Lower lobe of right lung (tissue), 2 donors: ENCODE data around the gene PRKG1. TPM values are rescaled to one million over a fixed set of nuclear protein-coding genes. Genes with fewer than 3 reads are reported as not detected.

Experiments used
- ATAC-seq, 2 donors: fragments of 200-7000 bp; cut with Tn5 transposase; one replicate each; pipeline ENCODE4 v1.9.1; 2020 to 2022; ENCODE audit warnings: mild to moderate bottlenecking in 2 of 2, moderate library complexity in 2 of 2
- DNase-seq: peaks from one replicate; pipeline ENCODE4 v3.0.0-alpha.2; 2020
- H3K27ac ChIP-seq: fragments of 200-600 bp; one replicate; pipeline ENCODE4 v1.8.0; 2022
- H3K27me3 ChIP-seq: fragments of 200-600 bp; one replicate; pipeline ENCODE4 v1.8.0; 2022; ENCODE audit warnings: low read depth
- H3K36me3 ChIP-seq: fragments of 200-600 bp; one replicate; pipeline ENCODE4 v1.8.0; 2022; ENCODE audit warnings: mild to moderate bottlenecking
- H3K4me1 ChIP-seq: fragments of 200-600 bp; one replicate; pipeline ENCODE4 v1.8.0; 2022
- H3K4me3 ChIP-seq: fragments of 200-600 bp; one replicate; pipeline ENCODE4 v1.8.0; 2022; ENCODE audit warnings: mild to moderate bottlenecking
- H3K9me3 ChIP-seq: fragments of 200-600 bp; one replicate; pipeline ENCODE4 v1.8.0; 2022
- CTCF ChIP-seq: fragments of 200-600 bp; IDR thresholded peaks from one replicate; pipeline ENCODE4 v1.8.0; 2022; ENCODE audit warnings: antibody characterized with exemption, mild to moderate bottlenecking
- intact Hi-C: fragments of 100-400 bp; cut with DNase I; formaldehyde crosslinking; loops from one replicate; pipeline ENCODE4 v1.11.0; 2022
- total RNA-seq: library from RNA; stranded (reverse); fragmentation: NEBNext Ultra II Directional; extraction: Animal tissue kit (Norgen Biotek cat#: 25700); gene quantifications from one replicate; pipeline ENCODE4 v1.2.1, GENCODE V29; 2021
- donor health status: DM: no; HTN: yes; CAD: no; lungs with severe emphysema.

PRKG1 gene
- total RNA-seq, 1 donor from 2014 or later = 23.6 TPM

DNA sequence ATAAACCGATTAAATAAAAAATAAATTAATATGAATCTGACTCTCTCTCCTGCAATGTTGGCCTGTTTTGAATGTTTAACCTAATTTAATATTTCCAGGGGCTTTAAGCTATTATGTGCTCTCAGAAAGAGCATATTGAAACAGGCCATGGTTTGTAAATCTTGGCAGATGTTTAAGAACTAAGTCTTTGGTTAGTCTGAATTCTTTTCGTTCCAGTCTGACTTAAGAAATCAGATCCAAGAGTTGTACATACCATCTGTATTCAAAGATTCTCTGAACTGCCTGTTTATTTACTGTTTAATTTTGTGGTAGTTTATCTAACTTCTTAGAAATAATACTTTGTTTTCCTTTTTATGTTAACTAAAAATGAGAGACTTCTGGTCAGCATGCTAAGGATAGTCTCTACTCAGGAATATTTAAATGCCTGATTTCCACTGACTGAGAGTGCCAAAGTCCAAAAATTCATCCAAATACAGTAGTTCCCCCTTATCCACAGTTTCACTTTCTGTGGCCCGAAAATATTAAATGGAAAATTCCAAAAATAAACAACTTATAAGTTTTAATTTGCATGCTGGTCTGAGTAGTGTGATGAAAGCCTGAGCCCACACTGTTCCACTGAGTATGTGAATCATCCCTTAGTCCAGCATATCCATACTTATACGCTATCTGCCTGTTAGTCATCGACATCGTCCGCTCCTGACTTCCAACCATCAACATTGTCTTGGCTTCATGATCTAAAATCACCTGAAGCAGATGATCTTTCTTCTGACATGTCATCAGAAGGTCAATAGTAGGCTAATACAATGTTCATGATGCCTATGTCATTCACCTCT is 863.2 kb downstream of the PRKG1 start:
- Histone ChIP-seq H3K4me3 (no peak overlapping the region), H3K27me3 (no peaks in the 10 kb centered on the region)
- no peak for ATAC-seq

DNA sequence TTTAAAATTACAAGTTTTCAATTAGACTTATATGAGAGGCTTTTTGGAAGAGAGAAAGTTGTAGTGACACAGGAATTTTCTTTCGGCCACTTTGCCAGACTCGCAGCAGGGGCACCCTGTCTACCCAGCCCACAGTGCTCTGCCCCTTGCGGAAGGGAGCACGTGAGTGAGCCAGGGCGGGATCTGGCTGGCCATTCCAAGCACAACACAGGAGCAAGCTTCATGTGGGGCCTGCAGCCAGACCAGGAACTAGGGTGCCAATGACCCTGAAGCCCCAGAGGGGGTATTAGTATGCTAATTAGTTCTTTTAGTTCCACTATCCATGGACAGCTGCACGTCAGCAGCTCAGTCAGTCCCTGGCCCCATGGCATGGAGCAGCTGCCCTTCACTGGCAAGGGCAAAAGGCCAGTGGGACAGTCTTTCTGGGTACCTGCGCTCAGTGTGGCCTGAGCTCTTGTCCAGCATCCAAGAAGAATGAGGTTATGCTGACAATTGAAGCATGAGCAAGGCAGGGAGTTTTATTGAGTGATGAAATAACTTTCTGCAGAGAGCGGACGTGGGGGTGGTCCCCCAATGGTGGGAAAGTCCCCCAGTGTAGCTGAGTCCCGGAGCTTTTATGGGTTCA is 876.2 kb downstream of the PRKG1 start:
- Histone ChIP-seq H3K9me3 (no peaks in the 10 kb centered on the region), H3K4me3 (no peak overlapping the region), H3K27ac (no peak overlapping the region), H3K36me3 (no peaks in the 10 kb centered on the region), H3K4me1 (no peaks in the 10 kb centered on the region), H3K27me3 (no peaks in the 10 kb centered on the region)
- ATAC-seq (no peak), DNase-seq (no peak)
- no peak for TF ChIP-seq CTCF
- intact Hi-C loops = no loop called here

More for the DNA sequence above, 863.2 kb downstream of the PRKG1 start:
- Histone ChIP-seq H3K4me1 (no peaks in the 10 kb centered on the region), H3K9me3 (no peaks in the 10 kb centered on the region), H3K27ac (no peak overlapping the region), H3K36me3 (no peaks in the 10 kb centered on the region)
- intact Hi-C loops = no loop called here
- DNase-seq = no peak
- no peak for TF ChIP-seq CTCF

DNA sequence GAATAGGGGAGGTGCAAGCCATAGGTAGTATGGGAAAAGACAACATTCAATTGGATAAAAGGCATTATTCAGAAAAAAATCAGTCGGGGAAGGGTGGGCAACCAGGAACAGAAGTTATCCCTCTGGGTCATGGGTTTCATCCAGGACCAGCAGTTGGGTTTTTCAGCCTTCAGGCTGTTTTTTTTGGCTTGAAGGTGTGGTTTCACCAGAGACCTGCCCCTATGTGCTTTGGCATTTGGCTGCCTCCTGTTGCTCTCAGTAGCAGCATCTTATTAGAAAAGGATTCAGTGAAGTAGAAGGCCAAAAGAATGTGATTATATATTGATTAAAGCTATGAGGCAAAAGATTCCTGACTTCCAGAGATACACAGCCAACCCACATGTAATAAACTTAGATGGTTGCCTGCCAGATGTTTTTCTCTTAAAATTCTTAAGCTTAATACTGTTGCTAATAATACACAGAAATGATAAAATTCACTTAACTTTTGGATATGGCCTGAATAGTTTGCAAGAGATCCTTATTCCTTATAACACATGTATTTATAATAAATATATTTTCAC is 876.8 kb downstream of the PRKG1 start:
- DNase-seq = no peak
- ATAC-seq = no peak
- Histone ChIP-seq H3K36me3 (no peaks in the 10 kb centered on the region), H3K4me3 (no peak overlapping the region), H3K9me3 (no peaks in the 10 kb centered on the region), H3K27ac (no peak overlapping the region), H3K27me3 (no peaks in the 10 kb centered on the region), H3K4me1 (no peaks in the 10 kb centered on the region)
- intact Hi-C loops = no loop called here
- no peak for TF ChIP-seq CTCF

- TF ChIP-seq CTCF = no peak
- intact Hi-C loops = no loop called here
- ATAC-seq = no peak
- Histone ChIP-seq H3K27me3 (no peaks in the 10 kb centered on the region), H3K9me3 (no peaks in the 10 kb centered on the region), H3K4me1 (no peaks in the 10 kb centered on the region), H3K4me3 (no peak overlapping the region), H3K27ac (no peak overlapping the region), H3K36me3 (no peaks in the 10 kb centered on the region)
- no peak for DNase-seq
These were observed 877.3 kb downstream of the PRKG1 start for GRCh38 chr10:51951601-51952000.

DNA sequence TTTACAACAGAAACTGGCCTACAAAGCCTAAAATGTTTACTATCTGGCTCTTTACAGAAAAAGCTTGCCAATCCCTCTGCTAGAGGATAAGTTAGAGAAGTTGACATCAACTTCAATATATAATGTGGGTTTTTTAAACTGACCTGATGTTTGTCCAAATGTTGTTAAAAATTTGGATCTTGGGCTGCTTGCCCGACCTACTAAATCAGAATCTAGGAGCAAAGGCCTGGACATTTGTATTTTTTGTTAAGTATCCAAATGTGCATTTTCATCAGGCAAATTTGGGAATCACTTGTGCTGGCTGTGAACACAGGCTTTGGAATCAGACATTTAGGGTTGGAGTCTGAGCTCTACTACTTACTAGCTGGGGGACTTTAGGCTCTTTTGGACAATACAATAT is 877.8 kb downstream of the PRKG1 start:
- ATAC-seq = no peak
- DNase-seq = no peak
- no peak for TF ChIP-seq CTCF
- no peaks in the 10 kb centered on the region for H3K27me3 ChIP-seq
- no peak overlapping the region for H3K27ac ChIP-seq
- intact Hi-C loops = no loop called here
- no peaks in the 10 kb centered on the region for H3K36me3 ChIP-seq
- no peak overlapping the region for H3K4me3 ChIP-seq
- no peaks in the 10 kb centered on the region for H3K9me3 ChIP-seq
- no peaks in the 10 kb centered on the region for H3K4me1 ChIP-seq
